ENCODE data around the gene DACT3. TPM values are rescaled to one million over a fixed set of nuclear protein-coding genes. Genes with fewer than 3 reads are reported as not detected.

The DACT3 gene
- total and polyA plus RNA-seq, 2 of the 13 experiments (the other 11 are each of a cell fraction or from before 2014, with no cell fraction given), result 0.04 TPM; not detected in 1

GRCh38 chr19:46610413-46610775 lies 50.6 kb downstream of the DACT3 start:
- H3K79me2 ChIP-seq (ENCODE audit: insufficient read depth, low read length), result no peaks in the 10 kb centered on the region
- DNase-seq (ENCODE audit: low spot score) (no peak), ATAC-seq (no peak), FAIRE-seq (no peak)
- no peaks in the 10 kb centered on the region for H3K9me3 ChIP-seq (ENCODE audit: low read length)
- TF ChIP-seq ARID4A (CRISPR knock-in tag; IDR thresholded peaks at IDR 0.05; ENCODE audit: borderline replicate concordance) (no peak), BHLHE40 (IDR thresholded peaks at IDR 0.05; ENCODE audit: low read length) (no peak), HMG20A (CRISPR knock-in tag; IDR thresholded peaks at IDR 0.05; ENCODE audit: borderline replicate concordance) (no peak), ELK4 (CRISPR knock-in tag; IDR thresholded peaks at IDR 0.05; ENCODE audit: borderline replicate concordance) (no peak), SYNCRIP (IDR thresholded peaks at IDR 0.05; ENCODE audit: insufficient read depth, low read depth, low read length) (no peak), GTF3A (CRISPR knock-in tag; conservative IDR thresholded peaks at IDR 0.05) (no peak), ZNF891 (CRISPR knock-in tag; IDR thresholded peaks at IDR 0.05) (no peak)
- H3K4me1 ChIP-seq (ENCODE audit: insufficient read depth, low read length), result peaks cover 7% of the 10 kb centered on the region; the same call in 1 of the 2 replicates
- POLR2A ChIA-PET, result interaction anchor here (1.9 to 2.8 kb wide), 3 partner anchors 8 to 51 kb away, joined by 6 to 11 read pairs (median 10); partner anchors contain the start of genes CALM3 and DACT3
- CTCF ChIA-PET (ENCODE audit: low intra/inter-chr PET ratio, low total read pairs), result no interaction called here
- intact Hi-C loops (cut with micrococcal nuclease; ENCODE audit: unreplicated experiment) (loop anchor here (1.0 kb wide), 1 partner anchor 8 kb away; no protein-coding TSS in a partner anchor), in situ Hi-C loops (cut with HindIII; ENCODE audit: extremely low pct_ligation_motif_present, low pct_unique_long_range_greater_than_20kb) (loop anchor here (10.0 kb wide), 1 partner anchor 54 kb away; the partner anchor contains the start of gene DACT3)
- no peak overlapping the region for H3K27ac ChIP-seq (ENCODE audit: extremely low read length, insufficient read depth, low read length)
- peaks cover 3% of the 10 kb centered on the region; the same call in 1 of the 2 replicates for H4K20me1 ChIP-seq (ENCODE audit: insufficient read depth, low read length)
- H3K9ac ChIP-seq (ENCODE audit: insufficient read depth, low read depth, low read length), result no peak overlapping the region
- no TSS peak for BruUV-seq (replicated peaks)
- no peak overlapping the region for H3K4me3 ChIP-seq (replicated peaks in 1 of 3; ENCODE audit: insufficient read depth in 1 of 3, low read depth in 2 of 3, low read length in 3 of 3)
- H2AFZ ChIP-seq (ENCODE audit: low read length), result no peak overlapping the region
- H3K27me3 ChIP-seq (ENCODE audit: control insufficient read depth in 1 of 2, insufficient read depth in 2 of 2, low read length in 2 of 2), result no peaks in the 10 kb centered on the region
- no peak overlapping the region for H3K4me2 ChIP-seq (ENCODE audit: low read depth, low read length)
- peaks cover 28 to 51% of the 10 kb centered on the region in 2 experiments; a peak in 4 of 5 replicates for H3K36me3 ChIP-seq (replicated peaks in 1 of 2; ENCODE audit: control insufficient read depth in 1 of 2, insufficient read depth in 2 of 2, low read length in 2 of 2)
- WGBS (ENCODE audit: low lambda C conversion rate), result 87% methylated on average over 5 of the region's 5 CpGs

Data from HepG2 (cell line).